Activated CD8-positive, alpha-beta memory T cell treated with anti-CD3 and anti-CD28 coated beads, Interleukin-2, amount 10 ng/mL, durations not matched to agents 7 days and 5 days (primary cell): Measurements from ENCODE around the gene LYRM1. TPM values are rescaled to one million over a fixed set of nuclear protein-coding genes. Genes with fewer than 3 reads are reported as not detected.
"Not testable (repeated sequence)": the region's sequence is repeated elsewhere in the genome, so short reads cannot be mapped to it uniquely, and the experiment has no call there.

Experiments
- ATAC-seq: fragments of 150-1000 bp; cut with Tn5 transposase; one replicate; pipeline ENCODE4 v1.10.0; 2021; ENCODE audit warnings: moderate library complexity
- CTCF ChIA-PET: fragments of 350-600 bp; sonication (Branson Sonifier 250); formaldehyde crosslinking; loops from one replicate; lab custom pipeline; 2021; ENCODE audit warnings: antibody characterized with exemption; lab: Charles Lee
- DNase-seq: peaks from one replicate; pipeline ENCODE4 v3.0.0-alpha.2; 2020
- H3K27ac Mint-ChIP-seq: one replicate; pipeline ENCODE4 v1.8.0; 2021; ENCODE audit warnings: mild to moderate bottlenecking, mixed read lengths
- H3K27me3 Mint-ChIP-seq: one replicate; pipeline ENCODE4 v1.8.0; 2021; ENCODE audit warnings: mixed read lengths
- H3K36me3 Mint-ChIP-seq: one replicate; pipeline ENCODE4 v1.8.0; 2021; ENCODE audit warnings: mild to moderate bottlenecking, mixed read lengths
- H3K4me1 Mint-ChIP-seq: one replicate; pipeline ENCODE4 v1.8.0; 2021; ENCODE audit warnings: mixed read lengths
- H3K4me3 Mint-ChIP-seq: one replicate; pipeline ENCODE4 v1.8.0; 2021; ENCODE audit warnings: mild to moderate bottlenecking, moderate library complexity, mixed read lengths
- H3K9me3 Mint-ChIP-seq: one replicate; pipeline ENCODE4 v1.8.0; 2022; ENCODE audit warnings: low read depth, mixed read lengths
- total RNA-seq, 2 experiments: library from RNA; stranded (reverse); gene quantifications; one replicate each; pipeline ENCODE4 v1.2.3, GENCODE V29; 2021

Gene LYRM1, protein sequence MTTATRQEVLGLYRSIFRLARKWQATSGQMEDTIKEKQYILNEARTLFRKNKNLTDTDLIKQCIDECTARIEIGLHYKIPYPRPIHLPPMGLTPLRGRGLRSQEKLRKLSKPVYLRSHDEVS
- total RNA-seq, result 10 to 100 TPM; 38.6 to 47.7 TPM

DNA sequence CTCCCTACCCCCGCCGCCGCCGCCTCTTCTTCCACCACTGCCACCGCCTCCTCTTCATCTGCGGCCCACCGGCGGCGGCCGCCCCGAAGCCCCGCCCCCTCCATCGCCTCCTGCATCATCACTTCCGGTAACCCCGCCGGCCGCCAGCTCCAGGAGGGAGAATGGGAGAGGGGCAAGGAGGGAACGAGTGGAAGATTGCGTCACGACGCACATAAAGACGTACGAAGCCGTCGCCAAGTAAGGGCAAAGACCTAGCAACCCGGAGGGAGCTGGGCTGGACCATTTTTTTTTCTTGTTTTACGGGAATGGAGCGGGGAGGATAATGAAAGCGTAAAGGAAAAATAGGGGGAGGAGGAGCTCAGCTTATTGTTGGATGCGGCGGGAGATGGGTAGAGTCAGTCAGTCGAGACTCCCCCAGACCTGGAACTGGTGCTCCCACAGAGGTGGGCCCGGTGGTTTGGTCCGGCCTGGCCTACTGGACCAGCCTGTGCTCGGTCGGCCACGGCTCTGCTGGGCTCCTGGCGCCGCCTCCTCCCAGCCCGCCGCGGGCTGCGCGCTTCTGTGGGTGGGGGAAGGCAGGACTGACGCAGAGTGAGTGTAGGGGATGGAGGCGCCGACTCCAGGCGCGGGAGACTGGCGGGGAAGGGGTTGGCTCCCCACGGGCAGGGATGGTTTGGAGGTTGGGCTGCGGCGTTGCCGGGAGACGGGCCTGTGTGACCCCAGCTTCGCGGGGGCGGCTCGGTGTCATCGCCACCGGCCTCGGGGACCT, at the start of gene LYRM1, which contains the start of gene DCUN1D3:
TSS of gene LYRM1 (plus strand) at position 473 of the 769 bp plus-strand sequence. CDS start 14,785 bp downstream, outside the sequence.
TSS of gene DCUN1D3 (minus strand) at position 60 of the 769 bp plus-strand sequence. CDS start 37,820 bp downstream, outside the sequence.
- peaks cover 75% of the 10 kb centered on the region for H3K4me1 Mint-ChIP-seq
- H3K27me3 Mint-ChIP-seq, result no peaks in the 10 kb centered on the region
- peak within 1 kb of the TSS; percentile 99 for H3K27ac Mint-ChIP-seq
- CTCF ChIA-PET, result interaction anchor here (0.6 to 3.7 kb wide), 11 partner anchors 10 to 288 kb away, joined by 3 to 24 read pairs (median 6); no protein-coding TSS in a partner anchor
- H3K36me3 Mint-ChIP-seq, result peaks cover 61% of the 10 kb centered on the region
- DNase-seq (peak; percentile 95), ATAC-seq (peak; percentile 78)
- H3K4me3 Mint-ChIP-seq, result peak within 1 kb of the TSS; percentile 97
- no peaks in the 10 kb centered on the region for H3K9me3 Mint-ChIP-seq

DNA sequence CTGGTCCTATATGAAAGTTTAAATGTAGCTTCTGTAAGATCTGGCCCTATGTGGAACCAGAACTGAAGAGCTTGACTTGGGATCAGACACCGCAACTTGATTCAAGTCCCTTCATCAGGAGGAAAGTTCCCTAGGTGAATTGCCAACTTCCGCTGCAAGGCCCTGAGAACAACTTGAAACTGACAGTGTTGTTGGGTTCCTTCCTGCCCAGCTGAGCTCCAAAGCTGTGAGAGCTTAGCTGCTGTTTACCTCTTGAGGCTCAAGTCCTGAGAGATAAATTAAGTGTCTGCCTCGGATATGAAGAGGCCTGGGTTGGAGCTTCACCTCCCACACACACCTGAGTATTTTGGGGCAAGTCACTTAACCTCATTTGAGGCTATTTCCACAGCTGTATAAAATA, 49.6 kb upstream of the LYRM1 start:
- ATAC-seq (no peak), DNase-seq (no peak)
- Mint-ChIP-seq H3K36me3 (peaks cover 31% of the 10 kb centered on the region), H3K27me3 (no peaks in the 10 kb centered on the region), H3K4me1 (peaks cover 37% of the 10 kb centered on the region), H3K9me3 (no peaks in the 10 kb centered on the region), H3K4me3 (no peak overlapping the region), H3K27ac (peak overlapping the region; percentile 41)
- CTCF ChIA-PET, result interaction anchor here (0.8 to 8.8 kb wide), 19 partner anchors 15 to 308 kb away, joined by 3 to 87 read pairs (median 7); partner anchors contain the start of genes DCUN1D3, LDAF1 and LYRM1

DNA sequence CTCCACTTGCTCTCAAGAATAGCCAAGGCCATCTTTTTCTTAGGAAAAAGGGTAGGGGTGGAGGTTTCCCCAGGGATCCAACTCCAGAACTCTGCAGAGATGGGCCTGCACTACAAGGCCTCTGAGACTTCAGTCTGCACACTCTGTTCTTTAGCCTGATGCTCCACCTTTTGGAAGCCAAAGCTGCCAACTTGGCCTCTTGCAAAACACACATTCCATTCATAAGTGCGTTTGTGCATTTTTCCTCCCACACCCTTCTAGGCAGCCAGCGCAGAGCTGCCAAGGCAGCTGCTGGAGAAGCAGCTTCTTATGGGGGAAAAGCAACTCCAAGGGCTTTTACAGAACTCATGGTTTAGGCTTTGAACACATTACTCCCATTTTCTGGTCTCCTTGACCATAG, 49.0 kb upstream of the LYRM1 start:
- no peaks in the 10 kb centered on the region for H3K27me3 Mint-ChIP-seq
- H3K9me3 Mint-ChIP-seq, result no peaks in the 10 kb centered on the region
- H3K36me3 Mint-ChIP-seq, result peaks cover 33% of the 10 kb centered on the region
- CTCF ChIA-PET, result interaction anchor here (1.1 to 8.8 kb wide), 9 partner anchors 12 to 307 kb away, joined by 3 to 87 read pairs (median 9); partner anchors contain the start of genes DCUN1D3, LDAF1 and LYRM1
- DNase-seq, result no peak
- no peak overlapping the region for H3K27ac Mint-ChIP-seq
- no peak for ATAC-seq
- no peak overlapping the region for H3K4me3 Mint-ChIP-seq
- peaks cover 33% of the 10 kb centered on the region for H3K4me1 Mint-ChIP-seq

DNA sequence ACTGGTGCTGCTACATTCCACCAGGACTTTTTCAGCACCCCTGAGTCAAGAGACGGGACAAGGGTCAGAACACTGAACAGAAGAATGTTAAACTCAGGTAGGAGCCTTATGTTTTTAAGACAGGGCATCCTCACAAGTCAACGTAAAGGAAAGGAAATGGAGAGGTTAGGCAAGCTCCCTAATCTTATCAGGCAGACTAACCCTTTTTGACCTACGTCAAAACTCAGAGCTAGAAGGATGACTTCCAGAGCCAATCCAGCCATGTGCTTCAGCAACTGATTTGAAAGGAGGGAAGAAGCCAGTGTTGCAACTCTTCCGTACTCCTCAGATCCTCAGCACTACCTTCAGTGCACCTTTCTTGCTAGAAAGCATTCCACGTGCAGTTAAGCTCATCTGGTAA, 47.4 kb upstream of the LYRM1 start:
- CTCF ChIA-PET, result interaction anchor here (1.5 to 8.8 kb wide), 4 partner anchors 10 to 229 kb away, joined by 3 to 87 read pairs (median 11); no protein-coding TSS in a partner anchor
- Mint-ChIP-seq H3K9me3 (no peaks in the 10 kb centered on the region), H3K36me3 (peaks cover 34% of the 10 kb centered on the region), H3K27ac (no peak overlapping the region), H3K27me3 (no peaks in the 10 kb centered on the region), H3K4me1 (peaks cover 26% of the 10 kb centered on the region), H3K4me3 (no peak overlapping the region)
- ATAC-seq (no peak), DNase-seq (no peak)

DNA sequence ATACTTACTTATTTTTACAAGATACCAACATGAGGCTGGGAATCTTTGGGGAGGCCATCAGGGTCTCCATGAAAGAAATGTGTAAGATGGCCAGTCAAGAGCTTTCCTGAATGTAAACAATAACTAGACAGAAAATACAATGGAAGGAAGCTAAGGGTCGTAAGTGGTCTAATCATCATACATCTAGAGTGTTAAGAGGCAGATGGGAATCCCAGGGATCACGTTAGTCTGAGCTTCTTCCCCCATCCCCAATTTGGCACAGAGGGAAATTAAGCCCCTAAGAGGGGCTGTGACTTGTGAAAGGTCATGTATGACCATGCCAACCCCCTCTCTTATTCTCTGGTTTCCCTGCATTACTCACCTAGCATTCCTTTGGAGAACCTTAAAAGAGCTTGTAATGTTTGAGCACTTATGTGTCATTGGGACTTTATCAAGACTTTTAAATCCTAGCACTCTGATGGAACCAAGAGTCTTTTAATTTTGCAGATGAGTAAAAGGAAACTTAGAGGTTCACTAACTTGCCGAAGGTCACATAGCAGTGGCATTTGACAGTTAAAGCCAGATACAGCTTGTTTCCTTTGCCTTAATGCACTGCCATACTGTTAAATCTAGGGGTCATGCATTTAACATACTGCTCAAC, 46.5 kb upstream of the LYRM1 start:
- no peaks in the 10 kb centered on the region for H3K9me3 Mint-ChIP-seq
- DNase-seq, result no peak
- no peak overlapping the region for H3K27ac Mint-ChIP-seq
- no peaks in the 10 kb centered on the region for H3K27me3 Mint-ChIP-seq
- H3K4me1 Mint-ChIP-seq, result peaks cover 22% of the 10 kb centered on the region
- peaks cover 36% of the 10 kb centered on the region for H3K36me3 Mint-ChIP-seq
- no peak overlapping the region for H3K4me3 Mint-ChIP-seq
- CTCF ChIA-PET, result interaction anchor here (0.9 to 8.8 kb wide), 4 partner anchors 10 to 228 kb away, joined by 3 to 87 read pairs (median 9); partner anchors contain the start of gene LYRM1
- no peak for ATAC-seq

DNA sequence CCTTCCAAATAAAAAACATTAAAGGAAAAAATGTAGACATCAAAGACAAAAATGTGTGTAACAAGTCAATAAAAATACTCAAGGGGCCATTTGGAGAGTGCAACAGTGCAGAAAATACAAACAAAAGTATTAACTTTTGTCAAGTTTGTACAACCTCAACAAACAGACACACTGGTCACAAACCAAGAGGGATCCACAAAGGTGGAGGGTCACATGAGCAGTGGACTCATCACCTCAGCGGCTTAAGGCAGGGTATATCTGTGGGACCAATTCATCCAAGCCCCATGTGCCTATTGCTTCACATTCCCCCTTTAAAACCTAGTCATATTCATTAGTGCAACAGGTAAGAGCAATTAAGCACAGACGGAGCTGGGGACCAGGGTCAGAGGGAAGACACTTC, 45.6 kb upstream of the LYRM1 start:
- H3K4me3 Mint-ChIP-seq, result no peak overlapping the region
- peaks cover 42% of the 10 kb centered on the region for H3K36me3 Mint-ChIP-seq
- no peaks in the 10 kb centered on the region for H3K9me3 Mint-ChIP-seq
- CTCF ChIA-PET, result interaction anchor here (0.9 to 3.5 kb wide), 4 partner anchors 9 to 46 kb away, joined by 3 to 13 read pairs (median 4); partner anchors contain the start of gene LYRM1
- DNase-seq (no peak), ATAC-seq (no peak)
- peaks cover 20% of the 10 kb centered on the region for H3K4me1 Mint-ChIP-seq
- no peaks in the 10 kb centered on the region for H3K27me3 Mint-ChIP-seq
- no peak overlapping the region for H3K27ac Mint-ChIP-seq

DNA sequence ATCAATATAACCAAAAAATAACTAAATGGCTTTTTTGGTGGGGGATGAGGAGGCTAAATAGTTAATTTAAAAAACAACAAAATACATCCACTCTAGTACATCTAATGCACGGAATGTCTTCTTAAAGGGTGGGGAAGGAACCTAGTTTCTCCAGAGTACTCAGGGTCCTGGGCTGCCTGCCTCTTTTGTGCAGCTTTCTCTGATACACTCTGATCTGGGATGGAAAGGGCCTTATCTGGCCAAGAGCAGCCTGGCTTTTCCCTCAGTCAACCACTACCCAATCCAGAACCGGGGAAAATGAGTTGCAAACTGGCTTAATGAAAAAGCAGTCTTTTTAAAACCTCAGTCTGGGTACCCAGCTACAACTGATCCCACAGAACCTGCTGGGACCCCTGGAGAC, 43.3 kb upstream of the LYRM1 start:
- Mint-ChIP-seq H3K36me3 (peaks cover 54% of the 10 kb centered on the region), H3K27ac (no peak overlapping the region), H3K9me3 (no peaks in the 10 kb centered on the region), H3K27me3 (no peaks in the 10 kb centered on the region), H3K4me3 (no peak overlapping the region), H3K4me1 (peaks cover 8% of the 10 kb centered on the region)
- DNase-seq, result no peak
- CTCF ChIA-PET, result interaction anchor here (0.7 to 1.3 kb wide), 3 partner anchors 8 to 38 kb away, joined by 3 read pairs; no protein-coding TSS in a partner anchor
- ATAC-seq, result no peak

DNA sequence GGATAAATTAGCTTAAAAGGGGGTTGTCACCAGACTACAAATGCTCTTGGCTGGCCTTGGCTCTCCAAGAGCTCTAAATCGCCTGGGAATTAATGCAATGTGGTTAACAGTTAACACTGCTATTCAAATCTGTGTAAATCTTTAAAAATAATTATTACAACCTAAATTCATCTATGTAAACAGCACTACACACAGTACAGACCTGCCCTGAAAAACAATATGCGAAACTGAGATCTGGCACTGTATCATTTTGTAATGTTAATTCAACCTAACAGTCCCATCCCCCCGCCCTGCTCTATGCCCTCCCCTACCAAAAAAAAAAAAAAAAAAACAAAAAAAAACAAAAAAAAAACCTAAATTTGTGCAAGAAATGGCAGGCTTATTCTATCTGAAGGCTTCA, 41.3 kb upstream of the LYRM1 start:
- Mint-ChIP-seq H3K4me3 (no peak overlapping the region), H3K36me3 (peaks cover 65% of the 10 kb centered on the region), H3K4me1 (peaks cover 15% of the 10 kb centered on the region), H3K27ac (no peak overlapping the region), H3K27me3 (no peaks in the 10 kb centered on the region), H3K9me3 (no peaks in the 10 kb centered on the region)
- no peak for ATAC-seq
- no peak for DNase-seq
- CTCF ChIA-PET, result no interaction called here

DNA sequence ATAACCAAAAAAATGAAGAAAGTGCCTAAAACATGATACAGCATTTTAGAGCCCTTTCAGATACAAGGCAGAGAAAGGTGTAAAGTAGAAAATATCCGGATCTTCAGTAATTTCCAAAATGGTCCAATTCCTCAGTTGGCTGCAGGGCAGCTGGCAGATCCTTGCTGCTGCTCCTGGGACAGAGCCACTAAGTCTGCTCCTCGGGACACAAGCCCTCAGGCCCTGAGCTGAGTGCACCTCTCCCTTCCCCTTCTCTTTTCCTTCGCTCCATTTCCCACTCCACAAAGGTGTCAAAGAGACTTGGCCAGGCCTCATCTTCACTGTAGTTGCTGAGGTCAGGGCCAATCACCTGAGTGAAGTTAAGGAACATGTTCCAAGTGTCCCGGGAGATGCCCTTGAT, 40.9 kb upstream of the LYRM1 start:
- Mint-ChIP-seq H3K36me3 (peaks cover 65% of the 10 kb centered on the region), H3K9me3 (no peaks in the 10 kb centered on the region), H3K4me1 (peaks cover 20% of the 10 kb centered on the region), H3K27me3 (no peaks in the 10 kb centered on the region), H3K4me3 (no peak overlapping the region), H3K27ac (no peak overlapping the region)
- CTCF ChIA-PET, result no interaction called here
- DNase-seq (no peak), ATAC-seq (no peak)

DNA sequence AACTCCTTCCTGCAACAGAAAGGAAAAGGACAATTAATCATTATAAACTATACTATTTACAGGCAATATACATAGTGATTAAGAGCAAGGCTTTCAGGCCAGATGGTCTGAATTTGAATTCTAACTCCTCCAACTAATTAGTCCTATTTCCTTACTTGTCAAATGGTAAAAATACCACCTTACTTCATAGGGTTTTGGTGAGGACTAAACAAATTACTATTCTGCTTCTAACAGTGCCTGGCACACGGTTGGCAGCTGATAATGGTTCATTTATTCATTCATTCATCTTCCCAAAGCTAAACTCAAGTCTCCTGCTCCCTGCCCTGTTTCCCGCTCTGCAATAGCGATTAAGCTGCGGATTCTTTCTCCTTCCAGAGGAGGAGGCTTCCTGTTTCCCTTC, 40.2 kb upstream of the LYRM1 start:
- CTCF ChIA-PET, result no interaction called here
- H3K4me3 Mint-ChIP-seq, result no peak overlapping the region
- DNase-seq, result no peak
- H3K9me3 Mint-ChIP-seq, result no peaks in the 10 kb centered on the region
- no peak overlapping the region for H3K27ac Mint-ChIP-seq
- peaks cover 63% of the 10 kb centered on the region for H3K36me3 Mint-ChIP-seq
- peaks cover 25% of the 10 kb centered on the region for H3K4me1 Mint-ChIP-seq
- ATAC-seq, result no peak
- H3K27me3 Mint-ChIP-seq, result no peaks in the 10 kb centered on the region

DNA sequence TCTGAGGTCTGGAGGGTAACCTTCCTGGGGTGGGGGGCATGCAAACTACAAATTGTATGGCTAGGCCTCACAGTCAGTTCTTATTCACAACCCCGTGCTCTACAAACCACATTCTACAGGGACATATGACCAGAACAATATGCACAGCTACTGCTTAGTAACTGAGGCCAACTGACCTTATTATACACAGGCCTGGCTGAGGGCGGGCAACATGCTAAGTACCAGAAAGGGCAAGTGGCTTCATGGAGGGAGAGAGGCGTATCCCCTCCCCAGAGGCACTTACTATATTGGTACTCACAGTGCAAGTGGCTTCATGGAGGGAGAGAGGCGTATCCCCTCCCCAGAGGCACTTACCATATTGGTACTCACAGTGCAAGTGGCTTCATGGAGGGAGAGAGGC, 39.6 kb upstream of the LYRM1 start:
- CTCF ChIA-PET, DNase-seq, H3K4me3 Mint-ChIP-seq, H3K27me3 Mint-ChIP-seq, ATAC-seq, H3K9me3 Mint-ChIP-seq, H3K27ac Mint-ChIP-seq: not testable (repeated sequence)
- Mint-ChIP-seq H3K4me1 (peaks cover 31% of the 10 kb centered on the region), H3K36me3 (peaks cover 57% of the 10 kb centered on the region)

DNA sequence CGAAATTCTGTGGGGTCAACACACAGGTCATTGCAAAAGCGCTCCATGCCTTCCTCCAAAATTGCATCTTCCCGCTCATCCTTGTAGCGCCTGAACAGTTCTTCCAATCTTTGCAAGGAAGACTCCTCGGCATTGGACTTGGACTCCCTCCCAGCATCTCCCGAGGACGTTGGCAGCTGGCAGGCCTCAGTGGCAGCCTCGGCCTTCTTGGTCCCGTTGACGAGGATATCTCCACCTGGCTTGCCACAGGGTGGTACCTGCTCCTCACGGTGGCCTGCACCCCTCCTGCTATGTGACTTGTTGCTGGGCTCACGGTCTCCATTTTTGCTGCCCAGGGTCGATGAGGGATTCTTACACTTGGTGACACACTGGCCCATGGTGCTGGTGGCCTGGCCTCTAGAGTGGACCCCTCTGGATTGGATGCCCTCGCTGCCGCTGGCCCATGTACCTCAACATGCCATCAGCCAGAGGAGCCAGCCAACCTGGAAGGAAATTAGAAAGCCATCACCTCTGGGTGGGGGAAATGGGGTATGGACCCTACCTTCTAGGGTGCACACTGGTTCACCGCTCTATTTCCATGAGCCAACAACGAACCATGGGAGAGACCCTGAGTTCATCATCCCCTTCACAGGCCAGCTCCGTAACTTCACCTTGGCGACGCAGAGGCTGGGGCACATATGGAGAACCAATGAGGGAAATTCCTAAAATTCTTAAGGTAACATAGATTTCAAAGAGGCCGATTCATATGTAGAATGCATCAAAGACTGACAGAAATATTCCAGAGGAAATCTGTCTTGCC, 38.2 kb upstream of the LYRM1 start:
- Mint-ChIP-seq H3K4me3 (no peak overlapping the region), H3K27me3 (no peaks in the 10 kb centered on the region)
- CTCF ChIA-PET, result no interaction called here

More for the DNA sequence above, 38.2 kb upstream of the LYRM1 start:
- Mint-ChIP-seq H3K27ac (no peak overlapping the region), H3K4me1 (peaks cover 39% of the 10 kb centered on the region), H3K9me3 (no peaks in the 10 kb centered on the region), H3K36me3 (peaks cover 58% of the 10 kb centered on the region)
- ATAC-seq, result no peak
- no peak for DNase-seq
